Large intestine (tissue), 3 donors: ENCODE results near the gene C2CD4C. TPM values are rescaled to one million over a fixed set of nuclear protein-coding genes. Genes with fewer than 3 reads are reported as not detected.

Source experiments
- DNase-seq, 2 donors: peaks; one replicate each; pipeline versions ENCODE4 v3.0.0 to v3.0.0-alpha.2; 2013
- H3K27ac ChIP-seq: one replicate; pipeline ENCODE4 v1.5.1; 2013; ENCODE audit warnings: low read length
- H3K27me3 ChIP-seq: 2 replicates; pipeline ENCODE4 v1.6.1; 2013; ENCODE audit warnings: low read length; ENCODE audit not compliant: control insufficient read depth, insufficient read depth
- H3K36me3 ChIP-seq: 2 replicates; pipeline ENCODE4 v1.6.1; 2013; ENCODE audit warnings: low read length; ENCODE audit not compliant: control insufficient read depth, insufficient read depth
- H3K4me1 ChIP-seq: one replicate; pipeline ENCODE4 v1.6.1; 2013; ENCODE audit warnings: low read length; ENCODE audit not compliant: control insufficient read depth, insufficient read depth
- H3K4me3 ChIP-seq: one replicate; pipeline ENCODE4 v1.5.1; 2013; ENCODE audit warnings: low read length
- H3K9me3 ChIP-seq: one replicate; pipeline ENCODE4 v1.6.1; 2013; ENCODE audit warnings: mild to moderate bottlenecking, low read depth, low read length, moderate library complexity; ENCODE audit not compliant: control insufficient read depth
- WGBS: methylation state at CpG from one replicate; pipeline ENCODE4 v1.1.5; 2013; ENCODE audit warnings: low lambda C conversion rate; ENCODE audit not compliant: insufficient coverage; 5-methylcytosine and 5-hydroxymethylcytosine counted together
- polyA plus RNA-seq: library from polyadenylated mRNA; unstranded; fragments of 120-200 nt; gene quantifications from one replicate; pipeline ENCODE4 v1.2.1, GENCODE V29; 2013

The C2CD4C gene
- polyA plus RNA-seq, 1 donor: 3.0 TPM

- Histone ChIP-seq H3K9me3 (peaks cover 11% of the 10 kb centered on the region), H3K4me1 (no peaks in the 10 kb centered on the region), H3K36me3 (no peaks in the 10 kb centered on the region), H3K27me3 (no peaks in the 10 kb centered on the region), H3K27ac (no peak overlapping the region), H3K4me3 (no peak overlapping the region)
- WGBS: 100% methylated on average over 1 of the region's 20 CpGs
- no peak for DNase-seq
Observed at GRCh38 chr19:449916-450315, 41.0 kb upstream of the C2CD4C start.

- Histone ChIP-seq H3K4me3 (no peak overlapping the region), H3K36me3 (no peaks in the 10 kb centered on the region), H3K9me3 (peaks cover 14% of the 10 kb centered on the region), H3K4me1 (no peaks in the 10 kb centered on the region), H3K27ac (peak overlapping the region; percentile 57), H3K27me3 (no peaks in the 10 kb centered on the region)
- WGBS: no CpG with 5 or more reads among the region's 31 CpGs
- DNase-seq: no peak
Observed at GRCh38 chr19:447816-448560, 39.0 kb upstream of the C2CD4C start.

- no peak overlapping the region for H3K4me3 ChIP-seq
- no peaks in the 10 kb centered on the region for H3K27me3 ChIP-seq
- no peak overlapping the region for H3K27ac ChIP-seq
- DNase-seq: no peak
- 80% methylated on average over 2 of the region's 24 CpGs for WGBS
- H3K4me1 ChIP-seq: no peaks in the 10 kb centered on the region
- H3K36me3 ChIP-seq: no peaks in the 10 kb centered on the region
- peaks cover 15% of the 10 kb centered on the region for H3K9me3 ChIP-seq
Observed at GRCh38 chr19:447064-447426, 38.1 kb upstream of the C2CD4C start.

- Histone ChIP-seq H3K4me1 (no peaks in the 10 kb centered on the region), H3K27ac (no peak overlapping the region), H3K27me3 (no peaks in the 10 kb centered on the region), H3K4me3 (no peak overlapping the region), H3K9me3 (peaks cover 3% of the 10 kb centered on the region), H3K36me3 (no peaks in the 10 kb centered on the region)
- WGBS: no CpG with 5 or more reads among the region's 26 CpGs
- DNase-seq: no peak
Observed at GRCh38 chr19:444677-445210, 35.8 kb upstream of the C2CD4C start.

- Histone ChIP-seq H3K4me1 (no peaks in the 10 kb centered on the region), H3K27ac (no peak overlapping the region), H3K36me3 (no peaks in the 10 kb centered on the region), H3K27me3 (no peaks in the 10 kb centered on the region), H3K9me3 (peaks cover 3% of the 10 kb centered on the region), H3K4me3 (no peak overlapping the region)
- WGBS: 67% methylated on average over 1 of the region's 2 CpGs
- DNase-seq: no peak
Observed at GRCh38 chr19:443005-443404, 34.1 kb upstream of the C2CD4C start.

- no peaks in the 10 kb centered on the region for H3K4me1 ChIP-seq
- H3K36me3 ChIP-seq: no peaks in the 10 kb centered on the region
- no peaks in the 10 kb centered on the region for H3K27me3 ChIP-seq
- H3K27ac ChIP-seq: no peak overlapping the region
- WGBS: 100% methylated on average over 1 of the region's 2 CpGs
- H3K9me3 ChIP-seq: peaks cover 3% of the 10 kb centered on the region
- no peak overlapping the region for H3K4me3 ChIP-seq
- no peak for DNase-seq
Observed at GRCh38 chr19:442085-442484, 33.1 kb upstream of the C2CD4C start.

- no peak for DNase-seq
- H3K27me3 ChIP-seq: no peaks in the 10 kb centered on the region
- no peaks in the 10 kb centered on the region for H3K4me1 ChIP-seq
- H3K9me3 ChIP-seq: peaks cover 3% of the 10 kb centered on the region
- no peaks in the 10 kb centered on the region for H3K36me3 ChIP-seq
- 87% methylated on average over 3 of the region's 23 CpGs for WGBS
- no peak overlapping the region for H3K4me3 ChIP-seq
- H3K27ac ChIP-seq: no peak overlapping the region
Observed at GRCh38 chr19:441213-441836, 32.4 kb upstream of the C2CD4C start.

GRCh38 chr19:440391-441212, 31.7 kb upstream of the C2CD4C start:
- H3K27me3 ChIP-seq: no peaks in the 10 kb centered on the region
- no peaks in the 10 kb centered on the region for H3K4me1 ChIP-seq
- H3K36me3 ChIP-seq: no peaks in the 10 kb centered on the region
- DNase-seq: no peak
- H3K27ac ChIP-seq: no peak overlapping the region
- 60% methylated on average over 1 of the region's 48 CpGs for WGBS
- no peak overlapping the region for H3K4me3 ChIP-seq
- peaks cover 3% of the 10 kb centered on the region for H3K9me3 ChIP-seq

GRCh38 chr19:439167-439900, 30.4 kb upstream of the C2CD4C start:
- H3K4me3 ChIP-seq: no peak overlapping the region
- no peak for DNase-seq
- H3K27ac ChIP-seq: no peak overlapping the region
- H3K4me1 ChIP-seq: no peaks in the 10 kb centered on the region
- H3K36me3 ChIP-seq: peaks cover 2% of the 10 kb centered on the region
- peaks cover 10% of the 10 kb centered on the region for H3K9me3 ChIP-seq
- no peaks in the 10 kb centered on the region for H3K27me3 ChIP-seq
- whole genome bisulfite sequencing: no CpG with 5 or more reads among the region's 27 CpGs
